ENCODE results near the gene HECTD2.

DNA sequence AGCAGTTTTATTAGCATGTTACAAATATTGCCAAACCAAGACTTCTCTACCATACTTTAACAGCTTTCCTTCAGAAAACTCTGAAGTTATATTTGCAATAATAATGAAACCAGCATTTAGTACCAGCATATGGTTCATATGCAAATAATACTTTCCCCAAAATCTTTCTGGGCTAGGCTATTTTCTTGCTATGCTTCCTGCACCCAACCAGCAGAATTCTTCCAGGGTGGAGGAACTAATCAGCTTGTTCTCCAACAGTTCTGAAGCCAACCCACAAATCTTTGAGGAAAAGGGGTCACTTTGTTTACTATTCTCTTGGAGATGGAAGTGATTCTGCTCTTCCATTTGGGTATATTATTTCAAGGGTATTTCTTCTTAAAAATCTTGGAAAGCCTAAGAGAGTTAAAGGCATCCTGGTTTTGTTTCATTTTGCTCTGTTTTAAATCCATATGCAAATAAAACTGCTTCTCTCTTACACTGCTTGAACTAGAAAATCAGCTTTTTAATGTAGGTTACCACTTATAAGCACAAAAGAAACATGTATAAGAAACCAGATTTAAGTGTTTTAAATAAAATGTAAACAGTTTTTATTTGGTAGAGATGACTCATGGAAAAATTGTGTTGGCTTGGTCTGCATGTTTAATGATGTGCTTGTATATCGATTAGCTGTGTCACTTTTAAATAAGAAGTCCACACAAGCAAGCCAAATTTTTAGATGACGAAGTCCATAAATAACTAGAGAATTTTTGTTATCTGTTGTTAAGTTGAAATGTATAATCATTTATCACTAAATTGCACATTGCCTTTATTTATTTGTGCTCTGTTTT is 103.7 kb downstream of the HECTD2 start:
- no peak for TF ChIP-seq POLR2A (IDR thresholded peaks at IDR 0.05)
- TF ChIP-seq, protein P1, sequence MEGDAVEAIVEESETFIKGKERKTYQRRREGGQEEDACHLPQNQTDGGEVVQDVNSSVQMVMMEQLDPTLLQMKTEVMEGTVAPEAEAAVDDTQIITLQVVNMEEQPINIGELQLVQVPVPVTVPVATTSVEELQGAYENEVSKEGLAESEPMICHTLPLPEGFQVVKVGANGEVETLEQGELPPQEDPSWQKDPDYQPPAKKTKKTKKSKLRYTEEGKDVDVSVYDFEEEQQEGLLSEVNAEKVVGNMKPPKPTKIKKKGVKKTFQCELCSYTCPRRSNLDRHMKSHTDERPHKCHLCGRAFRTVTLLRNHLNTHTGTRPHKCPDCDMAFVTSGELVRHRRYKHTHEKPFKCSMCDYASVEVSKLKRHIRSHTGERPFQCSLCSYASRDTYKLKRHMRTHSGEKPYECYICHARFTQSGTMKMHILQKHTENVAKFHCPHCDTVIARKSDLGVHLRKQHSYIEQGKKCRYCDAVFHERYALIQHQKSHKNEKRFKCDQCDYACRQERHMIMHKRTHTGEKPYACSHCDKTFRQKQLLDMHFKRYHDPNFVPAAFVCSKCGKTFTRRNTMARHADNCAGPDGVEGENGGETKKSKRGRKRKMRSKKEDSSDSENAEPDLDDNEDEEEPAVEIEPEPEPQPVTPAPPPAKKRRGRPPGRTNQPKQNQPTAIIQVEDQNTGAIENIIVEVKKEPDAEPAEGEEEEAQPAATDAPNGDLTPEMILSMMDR (IDR thresholded peaks at IDR 0.05), result no peak

All from sigmoid colon (tissue), 3 donors.